ENCODE measurements around the gene IL3. TPM values are rescaled to one million over a fixed set of nuclear protein-coding genes. Genes with fewer than 3 reads are reported as not detected.

IL3 gene
- total RNA-seq, 1 donor from 2014 or later = not detected

DNA sequence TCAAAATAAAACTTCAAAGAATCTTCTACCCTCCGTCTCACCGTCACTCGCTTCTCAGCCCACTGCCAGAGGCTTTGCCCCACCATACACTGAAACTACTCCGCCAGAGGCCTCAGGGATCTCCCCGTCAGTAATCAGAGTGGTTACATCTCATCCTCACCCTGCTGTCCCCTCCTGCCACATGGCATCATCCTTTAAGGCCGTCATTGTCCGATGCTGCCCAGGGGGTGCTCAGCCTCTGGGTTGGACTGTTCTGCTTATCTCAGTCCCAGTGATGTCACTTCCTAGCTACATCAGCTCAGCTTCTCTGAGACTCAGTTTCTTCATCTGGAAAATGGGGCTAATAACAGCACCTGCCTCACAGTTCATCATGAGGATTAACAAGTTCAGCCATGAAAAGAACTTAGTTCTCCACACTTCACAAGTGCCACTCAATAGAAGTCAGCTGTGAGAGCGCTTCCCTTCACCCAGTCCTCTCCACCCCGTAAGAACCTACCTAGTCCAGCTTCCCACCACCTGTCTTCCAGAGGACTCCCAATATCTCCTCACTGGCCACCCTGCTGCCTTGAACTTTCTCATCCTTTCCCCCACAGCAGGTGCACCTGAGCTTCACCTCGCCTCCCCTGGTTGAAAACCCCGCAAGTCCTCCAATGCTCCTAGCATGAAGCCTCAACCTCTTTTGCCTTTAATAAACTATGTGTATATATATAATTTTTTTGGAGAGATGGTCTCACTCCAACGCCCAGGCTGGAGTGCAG, 2.8 kb upstream of the IL3 start:
- Histone ChIP-seq H3K9ac (no peak overlapping the region), H3F3A (ENCODE audit: low read depth) (no peaks in the 10 kb centered on the region), H2AFZ (replicated peaks) (no peak overlapping the region), H3K9me3 (ENCODE audit: low read depth) (no peaks in the 10 kb centered on the region), H3K27me3 (no peaks in the 10 kb centered on the region), H3K4me2 (no peak overlapping the region), H4K20me1 (ENCODE audit: low read depth) (no peaks in the 10 kb centered on the region), H3K4me3 (no peak overlapping the region), H3K27ac (no peak overlapping the region), H3K36me3 (no peaks in the 10 kb centered on the region), H3K79me2 (ENCODE audit: low read depth) (no peaks in the 10 kb centered on the region), H3K4me1 (no peaks in the 10 kb centered on the region)
- DNase-seq (ENCODE audit: low spot score) = no peak
- Mint-ChIP-seq H3K27ac (peak overlapping the region; percentile 2), H3K36me3 (no peaks in the 10 kb centered on the region), H3K4me3 (no peak overlapping the region), H3K4me1 (no peaks in the 10 kb centered on the region), H3K27me3 (ENCODE audit: insufficient read depth, low read depth) (peaks cover 5% of the 10 kb centered on the region), H3K9me3 (no peaks in the 10 kb centered on the region)
- TF ChIP-seq EZH2phosphoT487 (IDR thresholded peaks at IDR 0.05) = no peak
- TF ChIP-seq EZH2 (IDR thresholded peaks at IDR 0.05) = no peak
- TF ChIP-seq, protein P1, sequence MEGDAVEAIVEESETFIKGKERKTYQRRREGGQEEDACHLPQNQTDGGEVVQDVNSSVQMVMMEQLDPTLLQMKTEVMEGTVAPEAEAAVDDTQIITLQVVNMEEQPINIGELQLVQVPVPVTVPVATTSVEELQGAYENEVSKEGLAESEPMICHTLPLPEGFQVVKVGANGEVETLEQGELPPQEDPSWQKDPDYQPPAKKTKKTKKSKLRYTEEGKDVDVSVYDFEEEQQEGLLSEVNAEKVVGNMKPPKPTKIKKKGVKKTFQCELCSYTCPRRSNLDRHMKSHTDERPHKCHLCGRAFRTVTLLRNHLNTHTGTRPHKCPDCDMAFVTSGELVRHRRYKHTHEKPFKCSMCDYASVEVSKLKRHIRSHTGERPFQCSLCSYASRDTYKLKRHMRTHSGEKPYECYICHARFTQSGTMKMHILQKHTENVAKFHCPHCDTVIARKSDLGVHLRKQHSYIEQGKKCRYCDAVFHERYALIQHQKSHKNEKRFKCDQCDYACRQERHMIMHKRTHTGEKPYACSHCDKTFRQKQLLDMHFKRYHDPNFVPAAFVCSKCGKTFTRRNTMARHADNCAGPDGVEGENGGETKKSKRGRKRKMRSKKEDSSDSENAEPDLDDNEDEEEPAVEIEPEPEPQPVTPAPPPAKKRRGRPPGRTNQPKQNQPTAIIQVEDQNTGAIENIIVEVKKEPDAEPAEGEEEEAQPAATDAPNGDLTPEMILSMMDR (IDR thresholded peaks at IDR 0.05) = no peak

DNA sequence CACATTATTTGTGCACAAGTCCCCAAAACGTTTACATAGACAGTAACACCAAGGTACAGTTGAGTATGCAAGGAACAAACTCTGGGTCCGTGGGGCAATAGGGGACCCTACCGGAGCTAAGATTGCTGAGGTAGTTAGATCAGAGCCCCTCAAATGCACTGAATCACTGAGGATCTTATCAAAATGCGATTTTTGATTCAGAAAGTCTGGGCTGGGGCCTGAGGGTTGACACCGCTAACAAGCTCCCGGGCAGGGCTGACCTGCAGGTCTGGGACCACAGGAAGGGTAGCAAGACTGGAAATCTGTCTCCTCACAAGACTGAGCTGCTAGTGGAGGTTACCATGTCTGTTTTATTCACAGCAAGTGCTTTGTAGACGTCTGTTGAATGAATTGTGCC, 1.8 kb upstream of the IL3 start:
- H3K4me1 Mint-ChIP-seq = no peaks in the 10 kb centered on the region

DNA sequence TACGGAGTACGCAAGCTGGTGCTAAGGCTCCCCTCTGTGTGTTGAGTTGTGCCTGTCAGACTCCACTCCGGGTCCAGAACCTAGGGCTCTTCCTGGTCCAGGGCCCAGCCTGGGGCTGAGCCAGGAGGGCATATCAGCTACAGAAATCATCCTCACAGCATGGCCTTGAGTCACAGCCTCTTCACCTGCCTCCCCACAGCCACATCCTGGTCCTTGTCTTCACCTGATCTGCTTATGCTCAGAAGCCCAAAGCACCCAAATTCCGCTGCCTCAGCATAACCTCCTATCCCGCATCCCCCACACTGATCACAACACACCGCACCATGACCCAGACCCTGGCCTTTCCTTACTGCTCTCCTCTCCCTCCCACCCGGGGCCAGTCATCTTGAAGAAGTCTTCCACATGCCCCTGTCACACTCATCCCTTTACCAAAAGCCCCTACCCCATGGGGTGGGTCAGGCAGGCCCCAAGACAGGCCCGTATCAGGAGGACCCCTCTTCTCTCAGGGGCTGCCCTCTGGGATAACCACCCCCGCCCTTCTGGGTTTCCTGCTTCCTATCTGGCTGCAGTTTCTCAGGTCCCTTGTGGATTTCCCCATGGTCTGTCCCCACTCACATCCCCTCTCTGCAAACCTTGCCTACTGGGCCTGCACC, 1.3 kb upstream of the IL3 start:
- Histone ChIP-seq H3K79me2 (ENCODE audit: low read depth) (no peaks in the 10 kb centered on the region), H3K4me3 (no peak overlapping the region), H3K27ac (no peak overlapping the region), H3K9ac (no peak overlapping the region), H3K4me2 (no peak overlapping the region), H2AFZ (replicated peaks) (no peak overlapping the region), H3F3A (ENCODE audit: low read depth) (no peaks in the 10 kb centered on the region), H4K20me1 (ENCODE audit: low read depth) (no peaks in the 10 kb centered on the region), H3K27me3 (no peaks in the 10 kb centered on the region), H3K9me3 (ENCODE audit: low read depth) (no peaks in the 10 kb centered on the region), H3K4me1 (no peaks in the 10 kb centered on the region), H3K36me3 (no peaks in the 10 kb centered on the region)
- no peaks in the 10 kb centered on the region for H3K4me1 Mint-ChIP-seq
- H3K36me3 Mint-ChIP-seq = no peaks in the 10 kb centered on the region
- peaks cover 5% of the 10 kb centered on the region for H3K27me3 Mint-ChIP-seq (ENCODE audit: insufficient read depth, low read depth)
- no peaks in the 10 kb centered on the region for H3K9me3 Mint-ChIP-seq
- no peak overlapping the region for H3K27ac Mint-ChIP-seq
- peak overlapping the region; percentile 41 for H3K4me3 Mint-ChIP-seq
- TF ChIP-seq EZH2phosphoT487 (IDR thresholded peaks at IDR 0.05) (no peak), EZH2 (IDR thresholded peaks at IDR 0.05) (no peak)
- TF ChIP-seq, protein P1 (IDR thresholded peaks at IDR 0.05) = no peak
- DNase-seq (ENCODE audit: low spot score) = no peak

More for the DNA sequence above, 1.8 kb upstream of the IL3 start:
- Histone ChIP-seq H4K20me1 (ENCODE audit: low read depth) (no peaks in the 10 kb centered on the region), H3K4me3 (no peak overlapping the region), H3K9me3 (ENCODE audit: low read depth) (no peaks in the 10 kb centered on the region), H3K9ac (no peak overlapping the region), H3K4me2 (no peak overlapping the region), H2AFZ (replicated peaks) (no peak overlapping the region), H3F3A (ENCODE audit: low read depth) (no peaks in the 10 kb centered on the region), H3K36me3 (no peaks in the 10 kb centered on the region), H3K4me1 (no peaks in the 10 kb centered on the region), H3K79me2 (ENCODE audit: low read depth) (no peaks in the 10 kb centered on the region), H3K27me3 (no peaks in the 10 kb centered on the region), H3K27ac (no peak overlapping the region)
- TF ChIP-seq EZH2 (IDR thresholded peaks at IDR 0.05) (no peak), EZH2phosphoT487 (IDR thresholded peaks at IDR 0.05) (no peak)
- TF ChIP-seq, protein P1 (IDR thresholded peaks at IDR 0.05) = no peak
- peaks cover 5% of the 10 kb centered on the region for H3K27me3 Mint-ChIP-seq (ENCODE audit: insufficient read depth, low read depth)
- H3K36me3 Mint-ChIP-seq = no peaks in the 10 kb centered on the region
- no peak for DNase-seq (ENCODE audit: low spot score)
- no peaks in the 10 kb centered on the region for H3K9me3 Mint-ChIP-seq
- no peak overlapping the region for H3K27ac Mint-ChIP-seq
- H3K4me3 Mint-ChIP-seq = no peak overlapping the region
